GM19238 (cell line): ENCODE results near the gene PLPP1.

Source experiments
- DNase-seq: peaks from one replicate; pipeline ENCODE4 v3.0.0; 2011; ENCODE audit warnings: low spot score; ENCODE audit not compliant: insufficient read length

PLPP1 gene

GRCh38 chr5:55450050-55450765 lies 84.6 kb downstream of the PLPP1 start:
- DNase-seq: no peak

DNA sequence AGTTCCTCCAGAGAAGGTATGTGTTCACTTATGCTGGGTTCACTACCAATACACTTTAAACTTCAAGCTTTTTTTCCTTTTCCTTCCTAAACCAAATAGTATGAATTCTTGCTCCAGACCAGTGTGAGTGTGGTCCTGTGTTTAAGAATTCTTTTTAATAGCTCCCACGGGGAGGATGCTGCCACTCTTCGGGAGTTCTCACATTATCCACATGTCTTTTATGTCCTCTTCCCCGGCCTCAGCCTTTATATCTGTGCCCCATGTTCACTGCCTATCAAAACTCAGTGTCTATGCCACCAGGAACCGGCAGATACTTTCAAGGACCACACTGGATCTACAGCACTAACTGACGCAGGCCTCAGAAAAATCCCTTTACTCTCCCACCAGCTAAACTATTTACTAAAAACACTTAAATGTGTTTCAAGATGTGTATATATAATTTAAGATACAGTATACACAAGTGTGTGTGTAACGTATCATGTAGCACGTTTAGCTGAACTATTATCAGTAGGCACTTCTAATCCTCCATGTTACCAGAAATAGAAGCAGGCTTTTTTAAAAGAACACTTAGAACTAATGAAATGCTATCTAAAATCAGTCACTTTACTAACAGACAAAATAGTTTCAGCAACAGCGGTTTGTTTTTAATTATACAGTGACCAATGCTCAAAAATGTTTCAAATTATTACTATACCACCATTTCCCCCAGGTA lies 88.0 kb downstream of the PLPP1 start:
- DNase-seq: no peak

DNA sequence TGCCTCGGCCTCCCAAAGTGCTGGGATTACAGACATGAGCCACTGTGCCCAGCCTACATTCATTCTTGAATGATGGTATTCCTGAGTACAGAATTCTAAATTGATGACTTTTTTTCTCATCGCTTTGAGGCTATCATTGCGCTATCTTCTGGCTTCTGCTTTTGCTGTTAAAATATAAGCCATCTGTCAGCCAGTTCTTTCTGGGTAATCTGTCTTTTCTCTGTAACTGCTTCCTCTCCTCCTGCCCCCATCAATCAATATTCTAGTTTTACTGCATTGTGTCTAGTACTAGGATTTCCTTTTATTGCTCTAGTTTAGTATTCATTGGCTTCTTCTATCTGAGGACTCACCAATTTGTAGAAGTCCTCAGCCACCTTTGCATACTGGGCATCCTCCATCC lies 89.0 kb downstream of the PLPP1 start:
- DNase-seq: no peak

DNA sequence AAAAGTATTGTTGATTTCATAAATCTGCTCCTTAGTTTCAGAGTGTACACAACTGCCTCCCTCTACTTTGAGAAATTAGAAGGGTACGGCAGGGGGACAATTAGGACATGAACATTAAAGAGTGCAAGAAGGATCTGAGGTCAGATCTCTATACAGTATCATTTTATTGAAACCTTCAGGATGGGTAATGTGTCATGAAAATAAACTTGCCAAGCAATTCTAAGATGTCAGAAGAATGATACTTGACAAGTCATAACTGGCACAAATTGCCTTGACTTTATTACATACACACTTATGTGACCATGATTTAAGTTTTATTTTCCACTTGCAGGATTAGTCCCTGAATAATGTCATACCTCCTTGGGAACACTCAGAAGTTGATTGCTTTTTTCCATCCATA lies 92.8 kb downstream of the PLPP1 start:
- DNase-seq: no peak

- no peak for DNase-seq
Observed at GRCh38 chr5:55441107-55441771, 93.5 kb downstream of the PLPP1 start.

GRCh38 chr5:55440188-55440646 lies 94.5 kb downstream of the PLPP1 start:
- no peak for DNase-seq

GRCh38 chr5:55438998-55439397 lies 95.8 kb downstream of the PLPP1 start:
- no peak for DNase-seq

- DNase-seq: no peak
Observed at GRCh38 chr5:55437859-55438206, 96.9 kb downstream of the PLPP1 start.

DNA sequence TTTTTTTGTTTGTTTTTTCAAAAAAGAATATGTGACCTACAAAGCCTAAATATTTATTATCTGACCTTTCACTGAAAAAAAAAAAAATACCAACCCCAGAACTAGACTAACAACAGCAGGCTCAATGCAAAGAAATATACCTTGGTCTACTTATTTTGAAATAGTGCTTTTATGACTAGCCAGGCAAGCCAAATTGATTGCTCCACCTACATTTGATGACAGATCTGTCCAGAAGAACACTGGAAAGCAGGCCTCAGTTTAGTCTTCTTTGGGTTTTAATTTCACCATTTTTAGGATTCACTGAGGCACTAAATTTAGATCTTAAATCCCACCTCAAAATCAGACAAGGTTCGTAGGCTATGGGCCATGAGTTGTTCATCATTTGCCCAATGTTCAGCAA lies 97.3 kb downstream of the PLPP1 start:
- no peak for DNase-seq

DNA sequence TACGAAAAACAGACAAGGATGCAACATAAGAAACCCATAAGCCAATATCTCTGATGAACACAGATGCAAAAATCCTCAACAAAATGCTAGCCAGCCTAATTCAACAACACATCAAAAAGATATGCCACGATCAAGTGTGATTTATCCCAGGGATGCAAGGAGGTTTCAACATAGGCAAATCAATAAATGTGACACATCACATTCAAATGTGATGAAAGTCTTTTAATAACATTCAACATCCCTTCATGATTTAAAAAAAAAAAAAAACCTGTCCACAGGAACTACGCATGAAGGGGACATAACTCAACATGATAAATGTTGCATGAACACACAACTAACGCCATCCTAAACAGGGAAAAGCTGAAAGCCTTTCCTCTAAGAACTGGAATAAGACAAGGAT lies 102.2 kb downstream of the PLPP1 start:
- no peak for DNase-seq

- no peak for DNase-seq
Observed at GRCh38 chr5:55429613-55430253, 105.0 kb downstream of the PLPP1 start.

GRCh38 chr5:55429221-55429612 lies 105.5 kb downstream of the PLPP1 start:
- no peak for DNase-seq

- no peak for DNase-seq
Observed at GRCh38 chr5:55427157-55427556, 107.6 kb downstream of the PLPP1 start.

DNA sequence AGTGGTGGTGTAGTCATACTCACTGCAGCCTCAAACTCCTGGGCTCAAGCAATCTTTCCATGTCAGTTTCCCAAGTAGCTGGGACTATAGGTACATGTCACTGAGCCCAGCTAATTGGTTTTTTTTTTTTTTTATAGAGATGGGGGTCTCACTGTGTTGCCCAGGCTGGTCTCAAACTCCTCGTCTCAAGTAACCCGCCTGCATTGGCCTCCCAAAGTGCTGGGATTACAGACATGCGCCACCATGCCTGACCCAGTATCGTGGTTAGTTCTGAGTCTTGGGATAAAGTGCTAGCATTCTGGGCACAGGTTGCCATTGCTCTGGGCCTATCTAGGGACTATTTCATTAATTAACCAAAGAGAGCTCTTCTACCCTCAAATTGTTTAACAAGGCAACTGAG lies 108.3 kb downstream of the PLPP1 start:
- no peak for DNase-seq

DNA sequence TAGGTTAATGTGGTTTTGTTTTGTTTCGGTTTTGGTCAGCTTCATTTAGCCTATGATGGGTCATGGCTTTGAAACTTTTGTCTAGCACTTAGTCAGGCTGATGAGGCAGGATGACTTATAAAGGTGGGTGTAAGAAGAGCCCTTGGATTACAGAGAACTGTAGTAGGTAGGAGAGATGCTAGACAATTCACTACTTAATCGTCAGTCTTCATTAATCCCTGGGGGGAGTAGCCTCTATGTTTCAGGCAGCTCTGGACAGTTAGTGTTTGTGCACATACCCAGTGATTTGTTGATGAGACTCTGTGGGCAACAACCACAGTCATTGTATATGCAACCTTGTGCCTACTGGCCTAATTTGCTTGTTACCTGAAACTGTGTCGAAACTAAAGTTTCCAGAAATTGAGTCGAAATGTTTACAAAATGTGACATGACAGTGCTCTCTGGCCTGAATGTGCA lies 113.7 kb downstream of the PLPP1 start:
- peak; percentile 4 for DNase-seq

DNA sequence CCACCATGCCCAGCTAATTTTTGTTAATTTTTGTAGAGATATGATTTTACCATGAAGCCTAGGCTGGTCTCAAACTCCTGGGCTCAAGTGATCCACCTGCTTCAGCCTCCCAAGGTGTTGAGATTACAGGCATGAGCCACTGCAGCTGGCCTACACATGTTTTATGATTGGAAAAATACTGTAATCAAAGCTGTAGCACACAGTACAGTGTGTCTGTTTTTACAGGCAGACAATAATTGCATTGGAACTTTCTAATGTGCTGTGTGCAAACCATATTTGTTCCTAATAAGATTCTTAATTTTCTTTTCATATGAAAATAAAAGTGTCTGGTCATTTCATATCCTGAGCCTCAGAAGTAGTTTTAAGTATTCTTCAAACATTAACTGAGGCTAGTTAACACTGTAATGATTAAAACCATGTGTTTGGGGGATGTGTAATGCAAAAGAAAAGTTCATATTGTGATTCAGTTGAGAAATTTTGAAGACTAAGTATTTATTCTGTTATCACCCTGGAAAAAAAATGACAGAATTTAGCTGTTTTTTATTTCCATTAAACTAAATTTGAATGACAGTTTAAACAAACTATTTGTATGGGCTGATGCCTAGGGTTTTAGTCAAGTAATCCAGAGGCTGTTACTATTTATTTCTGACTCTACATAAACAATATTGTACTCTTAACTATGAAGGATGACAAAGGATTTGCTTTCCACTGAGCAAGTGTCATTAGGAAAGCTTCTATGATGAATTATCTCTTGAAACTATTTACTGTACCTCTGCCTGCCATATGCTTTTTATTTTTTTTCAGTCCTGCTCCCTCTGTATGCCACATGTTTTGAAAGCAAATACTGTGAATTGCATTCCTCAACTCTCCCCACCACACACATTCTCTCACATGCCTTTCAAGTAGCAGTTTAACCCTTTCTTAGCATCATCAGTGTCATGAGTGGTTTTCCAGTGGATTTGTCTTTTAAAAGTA lies 115.5 kb downstream of the PLPP1 start:
- DNase-seq: no peak

GRCh38 chr5:55416306-55416705 lies 118.5 kb downstream of the PLPP1 start:
- no peak for DNase-seq

DNA sequence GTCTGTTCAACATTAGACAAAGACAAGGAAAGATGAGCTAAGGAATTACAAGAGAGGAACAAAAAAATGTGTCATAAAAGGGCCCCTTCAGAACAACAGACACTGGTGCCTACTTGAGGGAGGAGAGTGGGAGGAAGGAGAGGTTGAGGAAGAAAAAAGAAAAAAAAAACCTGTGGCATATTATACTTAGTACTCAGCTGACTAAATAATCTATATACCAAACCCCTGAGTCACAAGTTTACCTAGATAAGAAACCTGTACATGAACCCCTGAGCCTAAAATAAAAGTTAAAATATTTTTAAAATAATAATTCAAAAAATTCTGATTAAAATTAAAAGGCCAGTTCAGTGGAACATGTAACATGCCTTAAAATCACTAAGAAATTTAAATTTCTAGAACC lies 119.7 kb downstream of the PLPP1 start:
- DNase-seq: no peak

DNA sequence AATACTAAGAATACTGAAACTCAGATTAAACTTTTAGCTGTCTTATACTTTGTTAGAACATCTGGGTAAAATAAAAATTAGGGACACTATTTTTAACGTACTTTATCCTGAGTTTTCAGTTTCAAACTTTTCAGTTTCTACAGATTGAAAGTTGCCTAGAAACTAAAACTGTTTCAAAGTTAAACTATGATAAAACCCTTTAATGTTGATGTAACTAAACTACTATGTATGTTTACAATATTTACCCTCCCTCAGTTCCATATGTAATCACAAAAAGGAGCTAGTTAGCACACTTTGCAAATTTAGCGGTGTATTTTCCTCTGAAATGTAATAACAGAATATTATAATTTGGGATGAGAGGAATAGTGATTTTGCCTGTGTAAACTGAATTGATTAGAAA lies 121.1 kb downstream of the PLPP1 start:
- no peak for DNase-seq

DNA sequence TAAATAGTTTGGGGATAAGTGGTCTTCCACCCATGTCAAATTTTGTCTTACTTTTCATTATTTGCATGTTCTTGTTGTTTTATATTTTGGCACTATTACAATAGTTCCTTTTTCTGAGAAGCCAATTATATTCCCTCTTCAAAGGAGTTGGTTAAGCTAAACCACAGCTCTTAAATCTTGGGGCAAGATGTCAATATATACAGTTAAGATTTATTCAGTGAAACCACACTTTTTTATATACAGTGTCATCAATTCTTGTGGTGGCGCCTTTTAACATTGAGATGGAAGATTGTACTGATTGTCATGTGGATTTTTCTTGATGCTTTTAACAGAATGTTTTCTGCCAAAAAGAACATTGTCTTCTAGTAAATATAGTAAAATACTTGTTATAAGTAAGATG lies 122.9 kb downstream of the PLPP1 start:
- no peak for DNase-seq

DNA sequence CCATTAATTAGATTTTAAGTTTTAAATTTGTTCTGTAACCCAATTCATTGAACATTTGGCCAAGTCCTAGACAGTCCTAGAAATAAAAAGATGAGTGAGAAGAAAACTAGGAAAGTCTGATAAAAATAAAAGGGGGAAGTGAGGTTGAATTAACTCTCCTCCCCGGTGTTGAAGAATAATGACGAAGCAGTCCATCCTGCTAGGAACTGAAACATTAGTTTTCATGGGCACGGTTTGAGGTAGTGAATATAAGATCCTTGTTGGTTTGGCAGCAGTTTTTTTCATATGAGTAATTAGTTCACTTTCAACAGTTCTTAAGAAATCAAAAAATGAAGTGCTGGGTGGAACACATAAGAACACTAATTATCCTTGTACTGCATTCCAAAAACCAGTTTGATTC lies 123.9 kb downstream of the PLPP1 start:
- DNase-seq: no peak
